Right lung (tissue), 10 donors: ENCODE measurements around the gene TCAIM. TPM values are rescaled to one million over a fixed set of nuclear protein-coding genes. Genes with fewer than 3 reads are reported as not detected.

Source experiments
- DNase-seq, 2 donors: peaks; one replicate each; pipeline ENCODE4 v3.0.0-alpha.2; 2013
- long read RNA-seq, 8 donors: transcript quantifications; one replicate each; lab custom pipeline, GENCODE V29; 2026
- polyA plus RNA-seq, 5 donors: library from polyadenylated mRNA; unstranded; fragments of 120-200 nt; gene quantifications; one replicate each; pipeline versions ENCODE4 v1.2.1 to v1.2.3, GENCODE V29; 2013; ENCODE audit warnings: inconsistent platforms in 1 of 5, low replicate concordance in 1 of 5; ENCODE audit not compliant: insufficient read length in 5 of 5, insufficient read depth in 1 of 5

TCAIM gene
- 10 to 100 TPM; 20.2 to 29.4 (median 26.3) TPM for polyA plus RNA-seq
- long read RNA-seq, donor 1, transcript TCAIM-203 (4 exons, 2,178 nt): major isoform, 6 of 11 reads
- long read RNA-seq, donor 1, partial matches to known transcripts: 0 of 11 reads
- long read RNA-seq, donor 1, other reads (novel, unspliced or antisense): 0 of 11 reads
- long read RNA-seq, donor 2, partial matches to known transcripts: 0 of 6 reads
- long read RNA-seq, donor 2, other reads (novel, unspliced or antisense): 0 of 6 reads
- long read RNA-seq, donor 3, partial matches to known transcripts: 12 of 19 reads
- long read RNA-seq, donor 3, other reads (novel, unspliced or antisense): 0 of 19 reads
- long read RNA-seq, donor 4, partial matches to known transcripts: 0 of 3 reads
- long read RNA-seq, donor 4, other reads (novel, unspliced or antisense): 0 of 3 reads
- long read RNA-seq, donor 5, partial matches to known transcripts: 14 of 21 reads
- long read RNA-seq, donor 5, other reads (novel, unspliced or antisense): 0 of 21 reads
- long read RNA-seq, donor 6, transcript TCAIM-203 (4 exons, 2,178 nt): major isoform, 6 of 8 reads
- long read RNA-seq, donor 6, partial matches to known transcripts: 0 of 8 reads
- long read RNA-seq, donor 6, other reads (novel, unspliced or antisense): 0 of 8 reads
- long read RNA-seq, donor 7, partial matches to known transcripts: 0 of 5 reads
- long read RNA-seq, donor 7, other reads (novel, unspliced or antisense): 0 of 5 reads
- long read RNA-seq, donor 8, partial matches to known transcripts: 0 of 1 reads
- long read RNA-seq, donor 8, other reads (novel, unspliced or antisense): 0 of 1 reads

GRCh38 chr3:44338010-44338827, at the start of gene TCAIM:
TSS of gene TCAIM (plus strand) at chr3:44338766. CDS start at chr3:44354783, 16,017 bp downstream.
- DNase-seq: peak; percentile 95 to 96

- DNase-seq: no peak
Measured at GRCh38 chr3:44289882-44290462, 48.6 kb upstream of the TCAIM start.

GRCh38 chr3:44292276-44292675, 46.3 kb upstream of the TCAIM start:
- no peak for DNase-seq

GRCh38 chr3:44292947-44293346, 45.6 kb upstream of the TCAIM start:
- no peak for DNase-seq

- no peak for DNase-seq
Measured at GRCh38 chr3:44297255-44297654, 41.3 kb upstream of the TCAIM start.

- no peak for DNase-seq
Measured at GRCh38 chr3:44301746-44302145, 36.8 kb upstream of the TCAIM start.

- no peak for DNase-seq
Measured at GRCh38 chr3:44309500-44309899, 29.1 kb upstream of the TCAIM start.

- DNase-seq: no peak
Measured at GRCh38 chr3:44318891-44319311, 19.7 kb upstream of the TCAIM start.

- DNase-seq: no peak
Measured at GRCh38 chr3:44321335-44321734, 17.2 kb upstream of the TCAIM start.

GRCh38 chr3:44323341-44323955, 15.1 kb upstream of the TCAIM start:
- DNase-seq: peak in 1 of 2 donors; percentile 63

- DNase-seq: no peak
Measured at GRCh38 chr3:44324584-44324983, 14.0 kb upstream of the TCAIM start.

GRCh38 chr3:44326019-44326418, 12.5 kb upstream of the TCAIM start:
- no peak for DNase-seq

- DNase-seq: no peak
Measured at GRCh38 chr3:44326515-44326914, 12.1 kb upstream of the TCAIM start.

GRCh38 chr3:44329946-44330345, 8.6 kb upstream of the TCAIM start:
- no peak for DNase-seq

- no peak for DNase-seq
Measured at GRCh38 chr3:44330444-44330843, 8.1 kb upstream of the TCAIM start.

- DNase-seq: no peak
Measured at GRCh38 chr3:44334326-44334725, 4.2 kb upstream of the TCAIM start.

- no peak for DNase-seq
Measured at GRCh38 chr3:44337248-44337785, 1.2 kb upstream of the TCAIM start.

- DNase-seq: no peak
Measured at GRCh38 chr3:44338828-44339127, 212 bp downstream of the TCAIM start.

- DNase-seq: no peak
Measured at GRCh38 chr3:44339181-44340057, 853 bp downstream of the TCAIM start.

GRCh38 chr3:44340058-44340395, 1.5 kb downstream of the TCAIM start:
- no peak for DNase-seq
